AG09319 (cell line): Measurements from ENCODE around the gene RANBP3L.

Experiments used
- DNase-seq: peaks from one replicate; pipeline ENCODE4 v3.0.0-alpha.2; 2010; ENCODE audit warnings: low read depth; ENCODE audit errors: extremely low read depth
- TF ChIP-seq, protein P1 (sequence below): IDR thresholded peaks from 2 replicates; pipeline ENCODE4 v1.5.1; 2011; ENCODE audit warnings: low read depth, mild to moderate bottlenecking, inconsistent platforms, low read length, moderate library complexity

RANBP3L gene

DNA sequence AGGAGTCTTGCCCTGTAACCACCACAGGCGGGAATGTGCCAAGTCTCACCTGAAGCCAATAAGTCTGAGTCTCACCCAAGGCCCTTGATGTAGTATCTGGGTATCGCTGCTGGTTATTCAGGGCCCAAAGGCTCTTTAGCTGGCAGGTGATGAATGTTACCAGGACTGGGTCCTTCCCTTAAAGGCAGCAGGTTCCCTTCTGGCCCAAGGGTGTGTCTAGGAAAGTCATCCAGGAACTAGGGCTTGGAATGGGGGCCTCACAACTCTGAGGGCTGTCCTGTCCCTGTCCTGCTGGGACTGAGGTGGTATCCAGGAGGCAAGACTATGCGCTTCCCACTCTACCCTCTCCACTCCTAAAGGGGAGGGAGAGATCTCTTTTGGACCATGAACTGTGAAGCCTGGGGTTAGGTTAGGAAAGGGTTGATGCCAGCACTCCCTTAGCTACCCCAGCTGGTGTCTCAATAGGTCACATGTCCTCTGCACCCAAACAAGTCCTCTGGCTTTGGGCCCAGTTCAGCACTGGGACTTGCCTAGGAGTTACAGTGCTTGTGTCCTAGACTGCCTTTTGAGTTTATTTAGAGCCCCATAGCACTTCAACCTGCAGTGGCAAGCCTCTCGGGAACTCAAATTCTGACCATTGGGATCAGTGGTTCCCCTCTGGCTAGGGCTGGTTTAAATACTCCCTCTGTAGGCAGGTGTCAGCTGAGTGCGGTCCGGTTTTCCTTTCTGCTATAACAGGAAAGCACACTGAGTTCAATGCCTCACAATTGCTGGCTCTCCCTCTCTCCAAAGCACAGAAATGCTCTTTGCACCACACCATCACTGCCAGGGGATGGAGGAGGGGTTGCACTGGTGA, 22.5 kb upstream of the RANBP3L start:
- TF ChIP-seq, protein P1, sequence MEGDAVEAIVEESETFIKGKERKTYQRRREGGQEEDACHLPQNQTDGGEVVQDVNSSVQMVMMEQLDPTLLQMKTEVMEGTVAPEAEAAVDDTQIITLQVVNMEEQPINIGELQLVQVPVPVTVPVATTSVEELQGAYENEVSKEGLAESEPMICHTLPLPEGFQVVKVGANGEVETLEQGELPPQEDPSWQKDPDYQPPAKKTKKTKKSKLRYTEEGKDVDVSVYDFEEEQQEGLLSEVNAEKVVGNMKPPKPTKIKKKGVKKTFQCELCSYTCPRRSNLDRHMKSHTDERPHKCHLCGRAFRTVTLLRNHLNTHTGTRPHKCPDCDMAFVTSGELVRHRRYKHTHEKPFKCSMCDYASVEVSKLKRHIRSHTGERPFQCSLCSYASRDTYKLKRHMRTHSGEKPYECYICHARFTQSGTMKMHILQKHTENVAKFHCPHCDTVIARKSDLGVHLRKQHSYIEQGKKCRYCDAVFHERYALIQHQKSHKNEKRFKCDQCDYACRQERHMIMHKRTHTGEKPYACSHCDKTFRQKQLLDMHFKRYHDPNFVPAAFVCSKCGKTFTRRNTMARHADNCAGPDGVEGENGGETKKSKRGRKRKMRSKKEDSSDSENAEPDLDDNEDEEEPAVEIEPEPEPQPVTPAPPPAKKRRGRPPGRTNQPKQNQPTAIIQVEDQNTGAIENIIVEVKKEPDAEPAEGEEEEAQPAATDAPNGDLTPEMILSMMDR: no peak
- no peak for DNase-seq

DNA sequence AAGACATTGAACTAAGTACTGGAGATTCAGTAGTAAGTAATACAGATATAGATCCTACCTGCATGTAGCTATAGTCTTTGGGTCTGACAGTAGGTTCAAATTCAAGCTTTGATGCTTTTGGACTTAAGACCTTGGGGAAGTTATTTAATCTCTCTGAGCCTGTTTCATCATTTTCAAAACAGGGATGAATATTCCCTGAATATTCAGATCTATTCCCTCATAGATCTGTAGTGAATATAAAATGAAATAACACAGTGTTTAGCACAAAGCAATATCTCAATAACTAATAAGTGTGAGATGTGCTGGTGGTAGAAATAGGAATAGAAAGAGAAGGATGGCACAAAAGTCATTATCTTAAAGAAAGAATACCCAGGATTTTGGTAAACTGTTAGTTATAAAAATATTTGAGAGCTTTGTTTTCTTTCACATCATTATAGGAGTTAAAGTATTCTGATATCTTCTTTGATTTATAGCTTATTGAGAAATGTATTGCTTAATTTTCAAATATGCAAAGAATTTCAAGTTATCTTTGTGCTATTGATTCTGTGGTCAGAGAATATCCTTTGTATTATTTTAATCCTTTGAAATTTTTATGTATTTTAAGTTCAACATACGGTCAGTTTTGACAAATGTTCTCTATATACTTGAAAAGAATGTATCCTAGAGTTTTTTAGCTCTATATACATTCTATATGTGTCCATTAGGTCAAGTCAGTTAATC, 11.4 kb upstream of the RANBP3L start:
- TF ChIP-seq, protein P1: no peak
- no peak for DNase-seq

DNA sequence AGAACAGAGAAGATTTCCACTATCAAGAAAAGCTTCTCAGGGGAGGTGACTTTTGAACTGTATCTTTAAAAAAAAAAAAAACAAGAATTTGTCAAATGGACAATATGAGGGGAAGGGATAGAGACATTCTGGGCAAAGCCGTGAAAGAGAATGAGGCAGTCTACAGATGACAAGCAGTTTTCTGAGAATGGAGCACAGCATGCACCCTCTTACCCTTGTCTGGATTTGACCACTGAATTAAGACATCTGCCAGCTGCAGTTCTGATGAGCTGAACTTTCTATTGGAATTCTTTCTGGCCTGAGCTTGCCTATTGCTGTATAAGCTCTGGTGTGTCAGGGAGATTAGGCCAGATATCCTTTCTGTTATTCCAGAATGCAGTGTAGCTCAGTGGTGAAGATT, 10.3 kb upstream of the RANBP3L start:
- TF ChIP-seq, protein P1: no peak
- DNase-seq: no peak

DNA sequence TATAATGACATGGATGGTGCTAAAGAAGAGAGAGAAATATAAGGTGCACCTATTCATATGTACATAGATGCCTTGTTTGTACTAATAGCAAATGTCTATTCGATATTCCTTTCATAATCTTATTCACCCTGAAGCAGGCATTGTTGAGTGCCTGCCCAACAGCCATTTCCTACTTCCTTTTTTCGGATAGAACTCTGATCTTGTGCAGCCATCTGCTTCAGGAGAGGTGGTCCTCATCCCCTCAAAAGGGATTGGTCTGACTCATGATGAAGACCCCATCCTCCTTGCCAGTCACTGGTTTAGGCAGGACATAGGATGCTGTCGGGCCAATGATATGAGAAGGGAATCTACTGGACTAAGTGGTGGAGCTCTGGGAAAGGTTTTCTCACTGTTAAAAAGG, 8.4 kb upstream of the RANBP3L start:
- DNase-seq: no peak
- TF ChIP-seq, protein P1: no peak

DNA sequence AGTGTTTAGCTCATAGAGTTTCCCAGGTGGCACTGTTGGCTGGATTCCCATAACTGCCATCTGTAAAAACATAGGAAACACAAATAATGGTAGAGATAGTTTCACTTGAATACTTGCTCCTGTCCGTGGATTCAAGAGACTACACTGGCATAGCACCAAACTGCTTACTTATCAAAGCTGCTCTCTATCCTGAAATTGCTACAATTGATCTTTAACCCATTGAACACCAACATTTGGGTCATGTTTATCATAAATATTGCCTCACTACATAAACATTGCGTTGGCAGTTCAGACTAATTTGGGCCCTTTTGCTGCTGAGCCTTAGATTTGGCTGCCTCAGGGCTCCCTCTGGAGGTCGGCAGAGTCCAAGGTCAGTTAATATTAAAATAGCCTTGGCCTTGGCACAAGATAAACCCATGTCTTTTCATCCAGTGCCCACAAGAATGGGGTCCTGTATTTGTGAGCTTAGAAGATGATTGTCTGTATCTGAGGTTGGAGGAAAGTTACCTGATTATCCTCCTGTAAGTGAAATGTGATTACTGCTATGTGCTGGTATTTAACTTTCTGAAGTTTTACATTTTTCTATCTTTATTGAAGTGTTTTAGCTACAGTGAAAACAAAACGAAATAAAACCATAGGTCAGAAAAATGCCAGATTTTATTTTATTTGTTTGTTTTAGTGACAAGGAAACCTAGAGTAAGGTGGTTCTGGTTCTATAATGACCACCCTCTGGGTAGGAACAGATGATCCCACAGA, 4.0 kb upstream of the RANBP3L start:
- peak; percentile 35 for DNase-seq
- TF ChIP-seq, protein P1: peak; percentile 78

DNA sequence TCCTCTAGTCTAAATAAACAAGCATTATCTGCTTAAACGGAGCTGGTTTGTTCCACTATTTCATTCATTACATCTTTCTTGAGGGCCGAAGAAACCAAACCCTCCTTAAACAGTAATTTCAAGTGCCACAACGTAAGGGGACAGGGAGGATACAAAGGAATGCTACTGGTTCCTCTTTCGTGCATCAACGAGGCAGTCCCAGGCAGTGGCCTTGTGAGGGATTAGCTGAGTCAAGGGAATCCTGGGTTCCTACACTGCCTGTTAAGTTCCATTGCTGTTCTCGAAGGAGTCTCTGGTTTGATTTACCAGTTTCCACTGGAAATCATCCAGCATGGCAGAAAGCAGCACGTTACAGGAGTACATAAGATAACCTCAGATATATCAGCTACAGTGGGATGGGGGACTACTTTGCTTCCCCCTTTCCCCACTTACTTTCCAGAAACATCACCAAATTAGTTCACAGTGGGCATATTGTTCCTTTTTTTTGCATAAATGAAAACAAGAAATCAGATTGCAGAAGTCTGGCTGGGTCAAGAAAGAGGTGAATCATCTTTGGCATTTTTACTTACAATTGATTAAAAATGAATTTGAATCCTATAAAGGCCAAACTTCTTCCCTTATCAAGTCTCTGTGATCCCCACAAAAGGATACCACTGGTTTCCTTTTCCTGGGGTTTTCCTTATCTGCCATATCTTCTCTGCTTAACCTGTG, 2.5 kb upstream of the RANBP3L start:
- DNase-seq: no peak
- TF ChIP-seq, protein P1: no peak
